ENCODE results near the gene NELFA.

Gene NELFA

GRCh38 chr4:1959104-1959384 lies 49.7 kb downstream of the NELFA start:
- peaks cover 3% of the 10 kb centered on the region for H3K4me1 Mint-ChIP-seq (ENCODE audit: low read depth)
- no peak overlapping the region for H3K4me3 Mint-ChIP-seq
- H3K27me3 Mint-ChIP-seq (ENCODE audit: low read depth): no peaks in the 10 kb centered on the region
- H3K27ac Mint-ChIP-seq: no peak overlapping the region
- H3K36me3 Mint-ChIP-seq (ENCODE audit: low read depth): peaks cover 57% of the 10 kb centered on the region
- H3K9me3 Mint-ChIP-seq: no peaks in the 10 kb centered on the region

- Mint-ChIP-seq H3K4me1 (ENCODE audit: low read depth) (no peaks in the 10 kb centered on the region), H3K9me3 (no peaks in the 10 kb centered on the region), H3K36me3 (ENCODE audit: low read depth) (peaks cover 54% of the 10 kb centered on the region), H3K4me3 (no peak overlapping the region), H3K27ac (no peak overlapping the region), H3K27me3 (ENCODE audit: low read depth) (no peaks in the 10 kb centered on the region)
Observed at GRCh38 chr4:1958276-1959103, 50.3 kb downstream of the NELFA start.

- H3K9me3 Mint-ChIP-seq: no peaks in the 10 kb centered on the region
- peaks cover 44% of the 10 kb centered on the region for H3K36me3 Mint-ChIP-seq (ENCODE audit: low read depth)
- H3K4me1 Mint-ChIP-seq (ENCODE audit: low read depth): no peaks in the 10 kb centered on the region
- H3K27me3 Mint-ChIP-seq (ENCODE audit: low read depth): no peaks in the 10 kb centered on the region
- H3K27ac Mint-ChIP-seq: no peak overlapping the region
- no peak overlapping the region for H3K4me3 Mint-ChIP-seq
Observed at GRCh38 chr4:1956631-1957030, 52.1 kb downstream of the NELFA start.

GRCh38 chr4:1953335-1953734 lies 55.4 kb downstream of the NELFA start:
- Mint-ChIP-seq H3K4me3 (no peak overlapping the region), H3K27ac (no peak overlapping the region), H3K9me3 (no peaks in the 10 kb centered on the region), H3K36me3 (ENCODE audit: low read depth) (peaks cover 28% of the 10 kb centered on the region), H3K27me3 (ENCODE audit: low read depth) (no peaks in the 10 kb centered on the region), H3K4me1 (ENCODE audit: low read depth) (no peaks in the 10 kb centered on the region)

GRCh38 chr4:1952719-1953118 lies 56.1 kb downstream of the NELFA start:
- no peaks in the 10 kb centered on the region for H3K27me3 Mint-ChIP-seq (ENCODE audit: low read depth)
- no peak overlapping the region for H3K4me3 Mint-ChIP-seq
- H3K27ac Mint-ChIP-seq: no peak overlapping the region
- H3K36me3 Mint-ChIP-seq (ENCODE audit: low read depth): peaks cover 30% of the 10 kb centered on the region
- no peaks in the 10 kb centered on the region for H3K9me3 Mint-ChIP-seq
- H3K4me1 Mint-ChIP-seq (ENCODE audit: low read depth): no peaks in the 10 kb centered on the region

GRCh38 chr4:1952058-1952700 lies 56.6 kb downstream of the NELFA start:
- Mint-ChIP-seq H3K27ac (no peak overlapping the region), H3K4me3 (no peak overlapping the region), H3K27me3 (ENCODE audit: low read depth) (no peaks in the 10 kb centered on the region), H3K4me1 (ENCODE audit: low read depth) (no peaks in the 10 kb centered on the region), H3K9me3 (no peaks in the 10 kb centered on the region), H3K36me3 (ENCODE audit: low read depth) (peaks cover 30% of the 10 kb centered on the region)

- Mint-ChIP-seq H3K4me3 (no peak overlapping the region), H3K27me3 (ENCODE audit: low read depth) (no peaks in the 10 kb centered on the region), H3K4me1 (ENCODE audit: low read depth) (no peaks in the 10 kb centered on the region), H3K27ac (no peak overlapping the region), H3K36me3 (ENCODE audit: low read depth) (peaks cover 22% of the 10 kb centered on the region), H3K9me3 (no peaks in the 10 kb centered on the region)
Observed at GRCh38 chr4:1950369-1950768, 58.4 kb downstream of the NELFA start.

- H3K27me3 Mint-ChIP-seq (ENCODE audit: low read depth): no peaks in the 10 kb centered on the region
- H3K4me3 Mint-ChIP-seq: no peak overlapping the region
- no peaks in the 10 kb centered on the region for H3K9me3 Mint-ChIP-seq
- H3K36me3 Mint-ChIP-seq (ENCODE audit: low read depth): peaks cover 20% of the 10 kb centered on the region
- H3K27ac Mint-ChIP-seq: no peak overlapping the region
- no peaks in the 10 kb centered on the region for H3K4me1 Mint-ChIP-seq (ENCODE audit: low read depth)
Observed at GRCh38 chr4:1948892-1949436, 59.8 kb downstream of the NELFA start.

GRCh38 chr4:1948232-1948631 lies 60.5 kb downstream of the NELFA start:
- no peaks in the 10 kb centered on the region for H3K9me3 Mint-ChIP-seq
- H3K27me3 Mint-ChIP-seq (ENCODE audit: low read depth): no peaks in the 10 kb centered on the region
- H3K27ac Mint-ChIP-seq: no peak overlapping the region
- H3K4me1 Mint-ChIP-seq (ENCODE audit: low read depth): no peaks in the 10 kb centered on the region
- peaks cover 23% of the 10 kb centered on the region for H3K36me3 Mint-ChIP-seq (ENCODE audit: low read depth)
- no peak overlapping the region for H3K4me3 Mint-ChIP-seq

- H3K36me3 Mint-ChIP-seq (ENCODE audit: low read depth): peaks cover 24% of the 10 kb centered on the region
- no peak overlapping the region for H3K4me3 Mint-ChIP-seq
- H3K27ac Mint-ChIP-seq: no peak overlapping the region
- H3K4me1 Mint-ChIP-seq (ENCODE audit: low read depth): no peaks in the 10 kb centered on the region
- H3K9me3 Mint-ChIP-seq: no peaks in the 10 kb centered on the region
- no peaks in the 10 kb centered on the region for H3K27me3 Mint-ChIP-seq (ENCODE audit: low read depth)
Observed at GRCh38 chr4:1945912-1946311, 62.9 kb downstream of the NELFA start.

- no peaks in the 10 kb centered on the region for H3K9me3 Mint-ChIP-seq
- no peak overlapping the region for H3K27ac Mint-ChIP-seq
- H3K4me3 Mint-ChIP-seq: no peak overlapping the region
- peaks cover 26% of the 10 kb centered on the region for H3K36me3 Mint-ChIP-seq (ENCODE audit: low read depth)
- no peaks in the 10 kb centered on the region for H3K4me1 Mint-ChIP-seq (ENCODE audit: low read depth)
- H3K27me3 Mint-ChIP-seq (ENCODE audit: low read depth): no peaks in the 10 kb centered on the region
Observed at GRCh38 chr4:1945124-1945895, 63.5 kb downstream of the NELFA start.

- H3K9me3 Mint-ChIP-seq: no peaks in the 10 kb centered on the region
- H3K27me3 Mint-ChIP-seq (ENCODE audit: low read depth): no peaks in the 10 kb centered on the region
- no peak overlapping the region for H3K4me3 Mint-ChIP-seq
- H3K36me3 Mint-ChIP-seq (ENCODE audit: low read depth): peaks cover 31% of the 10 kb centered on the region
- no peaks in the 10 kb centered on the region for H3K4me1 Mint-ChIP-seq (ENCODE audit: low read depth)
- no peak overlapping the region for H3K27ac Mint-ChIP-seq
Observed at GRCh38 chr4:1943928-1944327, 64.8 kb downstream of the NELFA start.

- Mint-ChIP-seq H3K27ac (no peak overlapping the region), H3K9me3 (no peaks in the 10 kb centered on the region), H3K36me3 (ENCODE audit: low read depth) (peaks cover 36% of the 10 kb centered on the region), H3K4me1 (ENCODE audit: low read depth) (peaks cover 2% of the 10 kb centered on the region), H3K4me3 (no peak overlapping the region), H3K27me3 (ENCODE audit: low read depth) (no peaks in the 10 kb centered on the region)
Observed at GRCh38 chr4:1940566-1940965, 68.2 kb downstream of the NELFA start.

- H3K27ac Mint-ChIP-seq: no peak overlapping the region
- peaks cover 31% of the 10 kb centered on the region for H3K36me3 Mint-ChIP-seq (ENCODE audit: low read depth)
- peaks cover 2% of the 10 kb centered on the region for H3K4me1 Mint-ChIP-seq (ENCODE audit: low read depth)
- H3K4me3 Mint-ChIP-seq: no peak overlapping the region
- H3K27me3 Mint-ChIP-seq (ENCODE audit: low read depth): no peaks in the 10 kb centered on the region
- no peaks in the 10 kb centered on the region for H3K9me3 Mint-ChIP-seq
Observed at GRCh38 chr4:1939664-1940509, 68.9 kb downstream of the NELFA start.

Measured in T-helper 1 cell treated with Interleukin-12 subunit alpha and Interleukin-12 subunit beta and Interleukin-4 antibody, amounts not matched to agents 30 μg/mL and 1 μg/mL, for 36 hours (primary cell).